Measurements from ENCODE around the gene UPK1B. TPM values are rescaled to one million over a fixed set of nuclear protein-coding genes. Genes with fewer than 3 reads are reported as not detected.

Gene UPK1B
- polyA plus RNA-seq, 3 donors, result 7.1 to 13.2 (median 9.1) TPM

DNA sequence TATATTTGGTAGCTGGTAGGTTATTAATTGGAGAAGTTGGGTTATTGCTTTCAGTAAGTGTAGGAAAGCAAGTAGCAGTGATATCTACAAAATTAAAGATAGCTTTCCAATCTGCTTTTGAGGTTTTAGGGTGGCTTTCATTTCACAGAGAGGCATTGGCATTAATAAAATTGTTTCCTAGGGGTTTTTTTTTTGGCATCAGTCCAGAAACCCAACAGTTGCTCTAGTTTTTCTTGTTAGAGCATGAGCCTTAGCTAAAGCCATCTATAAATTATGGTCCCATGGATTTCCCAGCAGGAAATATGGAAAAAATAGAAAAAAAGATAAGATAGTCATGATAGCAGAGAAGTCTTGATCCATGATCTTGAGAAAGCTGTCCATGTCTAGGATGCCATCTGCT lies 70.3 kb downstream of the UPK1B start:
- DNase-seq, result no peak

GRCh38 chr3:119245778-119246177 lies 72.4 kb downstream of the UPK1B start:
- DNase-seq, result no peak

Other genes starting within 250 kb of the UPK1B start
- 1 to 10 TPM; 3.8 to 5.9 (median 4.3) TPM for gene IGSF11, start 138.8 kb upstream of the UPK1B start, polyA plus RNA-seq (ENCODE audit: insufficient read length in 3 of 3)
- gene TEX55, start 27.4 kb upstream of the UPK1B start, polyA plus RNA-seq (ENCODE audit: insufficient read length in 3 of 3), result not detected
- 10 to 100 TPM; 30.8 to 37.9 (median 31.5) TPM for gene B4GALT4, start 67.3 kb downstream of the UPK1B start, polyA plus RNA-seq (ENCODE audit: insufficient read length in 3 of 3)
- gene ARHGAP31, start 120.8 kb downstream of the UPK1B start, polyA plus RNA-seq (ENCODE audit: insufficient read length in 3 of 3), result 10 to 100 TPM; 10.7 to 12.7 (median 12.4) TPM